H1 (cell line): ENCODE results near the gene TGFB2. TPM values are rescaled to one million over a fixed set of nuclear protein-coding genes. Genes with fewer than 3 reads are reported as not detected.

ENCODE experiments used
- CTCF ChIA-PET: fragments of 300-600 bp; sonication (Branson Sonifier 250); formaldehyde crosslinking; loops from one replicate; lab custom pipeline; 2021; ENCODE audit not compliant: partially characterized antibody; lab: Charles Lee
- POLR2A ChIA-PET: fragments of 300-600 bp; sonication (Branson Sonifier 250); formaldehyde crosslinking; loops from one replicate; lab custom pipeline; 2021; ENCODE audit warnings: inconsistent platforms; ENCODE audit not compliant: partially characterized antibody; lab: Charles Lee
- DNase-seq, 2 experiments: peaks; one replicate each; pipeline versions ENCODE4 v3.0.0 to v3.0.0-alpha.2; 2010 to 2022; ENCODE audit warnings: low spot score in 2 of 2, low read depth in 1 of 2, mixed read lengths in 1 of 2
- FAIRE-seq: peaks from 2 replicates; lab custom pipeline; 2011; peaks lifted over from hg19 to GRCh38; lab: Jason Lieb, UNC
- H2AFZ ChIP-seq: 2 replicates; pipeline ENCODE4 v1.8.1; 2012; ENCODE audit warnings: low read length, inconsistent platforms
- H2AK5ac ChIP-seq: 2 replicates; pipeline ENCODE4 v1.6.1; 2013; ENCODE audit warnings: low read depth, low read length
- H2BK120ac ChIP-seq: replicated peaks from 2 replicates; pipeline ENCODE3; 2013; ENCODE audit warnings: low read depth, low read length, inconsistent platforms
- H2BK12ac ChIP-seq: 2 replicates; pipeline ENCODE4 v1.6.1; 2013; ENCODE audit warnings: low read depth, low read length
- H2BK15ac ChIP-seq: 2 replicates; pipeline ENCODE4 v1.6.1; 2013; ENCODE audit warnings: low read length
- H2BK20ac ChIP-seq: 2 replicates; pipeline ENCODE4 v1.6.1; 2013; ENCODE audit warnings: low read length
- H2BK5ac ChIP-seq: 2 replicates; pipeline ENCODE4 v1.6.1; 2013; ENCODE audit warnings: low read depth, low read length
- H3K14ac ChIP-seq: 2 replicates; pipeline ENCODE4 v1.6.1; 2013; ENCODE audit warnings: inconsistent platforms; ENCODE audit not compliant: insufficient read length
- H3K18ac ChIP-seq: 2 replicates; pipeline ENCODE4 v1.6.1; 2013; ENCODE audit warnings: low read length; ENCODE audit errors: extremely low read depth
- H3K23ac ChIP-seq: 2 replicates; pipeline ENCODE4 v1.6.1; 2013; ENCODE audit warnings: inconsistent platforms; ENCODE audit not compliant: insufficient read length
- H3K23me2 ChIP-seq: 2 replicates; pipeline ENCODE4 v1.6.1; 2013; ENCODE audit warnings: low read depth, low read length
- H3K27ac ChIP-seq: 2 replicates; pipeline ENCODE4 v1.6.1; 2011; ENCODE audit warnings: low read depth, low read length, inconsistent platforms
- H3K27me3 ChIP-seq, 4 experiments: replicated peaks in 1 of 4; 1 replicate in 1 of 4; 2 replicates in 3 of 4; pipeline versions ENCODE4 v1.6.1 to v1.8.1; 2011 to 2013; ENCODE audit warnings: low read length in 3 of 4, mild to moderate bottlenecking in 3 of 4, inconsistent platforms in 2 of 4, mixed read lengths in 2 of 4, moderate library complexity in 1 of 4; ENCODE audit not compliant: control insufficient read depth in 3 of 4, insufficient read depth in 3 of 4; ENCODE audit errors: extremely low read depth in 1 of 4
- H3K36me3 ChIP-seq, 4 experiments: 2 replicates each; pipeline versions ENCODE4 v1.6.1 to v1.8.1; 2011 to 2013; ENCODE audit warnings: mild to moderate bottlenecking in 4 of 4, low read length in 3 of 4, moderate library complexity in 2 of 4, control low read depth in 1 of 4, inconsistent platforms in 1 of 4; ENCODE audit not compliant: insufficient read depth in 4 of 4, control insufficient read depth in 2 of 4
- H3K4ac ChIP-seq: replicated peaks from 2 replicates; pipeline ENCODE3; 2013; ENCODE audit warnings: low read length, low read depth, mixed read lengths, inconsistent platforms; ENCODE audit not compliant: insufficient read length
- H3K4me1 ChIP-seq, 4 experiments: replicated peaks in 1 of 4; 1 replicate in 1 of 4; 2 replicates in 3 of 4; pipeline versions ENCODE4 v1.6.1 to v1.8.1; 2011 to 2013; ENCODE audit warnings: low read length in 3 of 4, inconsistent platforms in 2 of 4, mixed read lengths in 1 of 4; ENCODE audit not compliant: insufficient read depth in 4 of 4, control insufficient read depth in 3 of 4
- H3K4me2 ChIP-seq, 2 experiments: 2 replicates each; pipeline versions ENCODE4 v1.6.1 to v1.8.1; 2011 to 2013; ENCODE audit warnings: low read depth in 2 of 2, low read length in 2 of 2, control low read depth in 1 of 2, inconsistent platforms in 1 of 2, mild to moderate bottlenecking in 1 of 2; ENCODE audit not compliant: insufficient read depth in 1 of 2
- H3K4me3 ChIP-seq, 4 experiments: fragments of 200-600, 300-600 bp in 1 of 4; sonication (generic), shearing (Covaris generic), sonication (Bioruptor Twin) in 1 of 4; 2 replicates each; pipeline versions ENCODE4 v1.5.1 to v1.8.1; 2011 to 2016; ENCODE audit warnings: low read length in 4 of 4, low read depth in 3 of 4, control low read depth in 2 of 4, inconsistent platforms in 2 of 4, mild to moderate bottlenecking in 2 of 4, mixed read lengths in 1 of 4, moderate library complexity in 1 of 4; ENCODE audit not compliant: insufficient read depth in 2 of 4; ENCODE audit errors: extremely low read depth in 1 of 4
- H3K56ac ChIP-seq: replicated peaks from 2 replicates; pipeline ENCODE3; 2013; ENCODE audit warnings: low read depth, mild to moderate bottlenecking, mixed read lengths, low read length, inconsistent platforms; ENCODE audit not compliant: insufficient read length
- H3K79me1 ChIP-seq: 2 replicates; pipeline ENCODE4 v1.6.1; 2013; ENCODE audit warnings: low read depth, low read length, control low read depth
- H3K79me2 ChIP-seq, 2 experiments: 2 replicates each; pipeline versions ENCODE4 v1.6.1 to v1.8.1; 2012 to 2013; ENCODE audit warnings: low read length in 2 of 2, mild to moderate bottlenecking in 2 of 2, inconsistent platforms in 1 of 2; ENCODE audit not compliant: insufficient read depth in 2 of 2, control insufficient read depth in 1 of 2
- H3K9ac ChIP-seq, 4 experiments: replicated peaks in 1 of 4; 1 replicate in 1 of 4; 2 replicates in 3 of 4; pipeline versions ENCODE4 v1.6.1 to v1.8.1; 2011 to 2013; ENCODE audit warnings: low read depth in 3 of 4, low read length in 3 of 4, control low read depth in 2 of 4, mild to moderate bottlenecking in 2 of 4, moderate library complexity in 2 of 4, inconsistent platforms in 1 of 4; ENCODE audit errors: extremely low read depth in 1 of 4
- H3K9me3 ChIP-seq, 2 experiments: 2 replicates each; pipeline versions ENCODE4 v1.6.1 to v1.8.1; 2012 to 2013; ENCODE audit warnings: mild to moderate bottlenecking in 2 of 2, moderate library complexity in 2 of 2, control low read depth in 1 of 2, inconsistent platforms in 1 of 2, low read depth in 1 of 2, low read length in 1 of 2, mixed read lengths in 1 of 2; ENCODE audit not compliant: insufficient read depth in 2 of 2
- H4K20me1 ChIP-seq, 2 experiments: replicated peaks in 1 of 2; 2 replicates each; pipeline versions ENCODE3 to v1.8.1; 2011 to 2013; ENCODE audit warnings: inconsistent platforms in 2 of 2, low read length in 2 of 2, mild to moderate bottlenecking in 1 of 2; ENCODE audit not compliant: insufficient read depth in 2 of 2, control insufficient read depth in 1 of 2
- H4K5ac ChIP-seq: 2 replicates; pipeline ENCODE4 v1.6.1; 2013; ENCODE audit warnings: low read length, low read depth, mixed read lengths, inconsistent platforms; ENCODE audit not compliant: insufficient read length
- H4K8ac ChIP-seq: 2 replicates; pipeline ENCODE4 v1.8.0; 2013; ENCODE audit warnings: mild to moderate bottlenecking, moderate library complexity, low read length, inconsistent platforms; ENCODE audit not compliant: insufficient read depth; ENCODE audit errors: extremely low read depth
- H4K91ac ChIP-seq: replicated peaks from 2 replicates; pipeline ENCODE3; 2013; ENCODE audit warnings: low read length, mixed read lengths, inconsistent platforms; ENCODE audit not compliant: insufficient read length
- GABPA ChIP-seq: IDR thresholded peaks from 2 replicates; pipeline ENCODE4 v1.6.1; 2011; ENCODE audit warnings: mild to moderate bottlenecking, low read length, moderate library complexity, borderline replicate concordance; ENCODE audit not compliant: insufficient read depth
- MAFK ChIP-seq: IDR thresholded peaks from 2 replicates; pipeline ENCODE4 v1.6.1; 2012; ENCODE audit warnings: low read depth, mild to moderate bottlenecking, improper control_type of control experiment, low read length
- RNF2 ChIP-seq: fragments of 200-900, 300-1000 bp; sonication (generic); IDR thresholded peaks from 2 replicates; pipeline ENCODE4 v1.7.1; 2016; ENCODE audit warnings: borderline replicate concordance, low read depth, mild to moderate bottlenecking, antibody characterized with exemption, low read length; ENCODE audit not compliant: poor library complexity, severe bottlenecking; ENCODE audit errors: missing control alignments
- RXRA ChIP-seq: IDR thresholded peaks from 2 replicates; pipeline ENCODE4 v1.6.1; 2011; ENCODE audit warnings: low read depth, mild to moderate bottlenecking, low read length, moderate library complexity; ENCODE audit not compliant: insufficient read depth
- SIX5 ChIP-seq: IDR thresholded peaks from 2 replicates; pipeline ENCODE4 v1.6.1; 2011; ENCODE audit warnings: mild to moderate bottlenecking, low read depth, low read length
- SP1 ChIP-seq: IDR thresholded peaks from 2 replicates; pipeline ENCODE4 v1.6.1; 2011; ENCODE audit warnings: low read depth, low read length
- SUZ12 ChIP-seq: fragments of 200-600 bp; sonication (generic); IDR thresholded peaks from 2 replicates; pipeline ENCODE4 v1.6.1; 2012; ENCODE audit warnings: mild to moderate bottlenecking, inconsistent platforms, low read length, moderate library complexity, mixed read lengths
- TBP ChIP-seq: IDR thresholded peaks from 2 replicates; pipeline ENCODE4 v1.6.1; 2011; ENCODE audit warnings: low read depth, low read length, improper control_type of control experiment
- WGBS, 2 experiments: shearing (Covaris generic) in 1 of 2; methylation state at CpG; one replicate each; pipeline versions ENCODE4 v1.1.6 to v1.1.7; 2013 to 2015; ENCODE audit warnings: low lambda C conversion rate in 2 of 2, mixed read lengths in 2 of 2, inconsistent platforms in 1 of 2, low coverage in 1 of 2, missing lambda C conversion rate in 1 of 2; ENCODE audit not compliant: insufficient replicate concordance in 2 of 2, insufficient coverage in 1 of 2, insufficient read length in 1 of 2; ENCODE audit errors: extremely low coverage in 1 of 2, missing lambda C conversion rate in 1 of 2; 5-methylcytosine and 5-hydroxymethylcytosine counted together
- polyA plus RNA-seq, 7 experiments: library from polyadenylated mRNA; depleted of rRNA in 3 of 7; stranded (reverse) in 5 of 7; unstranded in 2 of 7; fragments of >200 nt in 5 of 7; fragments of 200-250 nt in 2 of 7; gene quantifications; 1 replicate in 5 of 7; 2 replicates in 1 of 7; 4 replicates in 1 of 7; pipeline versions ENCODE4 v1.2.1 to v1.2.3, GENCODE V29; 2011 to 2013; ENCODE audit warnings: missing spikeins in 2 of 7, mixed read lengths in 2 of 7
- total RNA-seq: library from RNA; stranded (reverse); fragmentation: NEBNext Ultra II Directional; extraction: Animal tissue kit (Norgen Biotek cat#: 25700); gene quantifications from 2 replicates; pipeline ENCODE4 v1.2.1, GENCODE V29; 2021

The TGFB2 gene
- total and polyA plus RNA-seq, 2 of the 8 experiments (the other 6 are each of a cell fraction or from before 2014, with no cell fraction given) = 0.26 to 0.84 TPM

- Histone ChIP-seq H2AK5ac (no peak overlapping the region), H3K27me3 (no peaks in the 10 kb centered on the region), H3K79me2 (no peaks in the 10 kb centered on the region), H2AFZ (no peak overlapping the region), H3K56ac (no peak overlapping the region), H3K9me3 (peaks cover 0 to 2% of the 10 kb centered on the region in 2 experiments; a peak in 1 of 4 replicates), H2BK20ac (no peak overlapping the region), H4K8ac (no peak overlapping the region), H4K91ac (no peak overlapping the region), H3K27ac (no peak overlapping the region), H3K4me3 (no peak overlapping the region), H3K4me1 (no peaks in the 10 kb centered on the region), H2BK5ac (no peak overlapping the region), H3K9ac (no peak overlapping the region), H2BK12ac (no peak overlapping the region), H2BK120ac (no peak overlapping the region), H3K18ac (no peak overlapping the region), H3K4ac (no peak overlapping the region), H4K5ac (no peak overlapping the region), H4K20me1 (no peaks in the 10 kb centered on the region), H3K36me3 (no peaks in the 10 kb centered on the region), H2BK15ac (no peak overlapping the region), H3K14ac (no peak overlapping the region), H3K23ac (no peak overlapping the region), H3K4me2 (no peak overlapping the region), H3K79me1 (no peaks in the 10 kb centered on the region), H3K23me2 (no peaks in the 10 kb centered on the region)
- no peak for FAIRE-seq
- no peak for TF ChIP-seq TBP
- TF ChIP-seq SUZ12 = no peak
- TF ChIP-seq RNF2 = no peak
- TF ChIP-seq GABPA = no peak
- no peak for TF ChIP-seq RXRA
- no peak for TF ChIP-seq SP1
- no peak for TF ChIP-seq SIX5
- TF ChIP-seq MAFK = no peak
- CTCF ChIA-PET = no interaction called here
- whole genome bisulfite sequencing, 2 experiments = 95% methylated on average over 6 of the region's 6 CpGs; no CpG with 5 or more reads in 1 of the 2 experiments
- POLR2A ChIA-PET = no interaction called here
- no peak for DNase-seq
Observed at GRCh38 chr1:218414060-218414728, 69.1 kb downstream of the TGFB2 start.
